GM21367 (cell line): ENCODE data around the gene PNPT1.
"Not testable (repeated sequence)": the region's sequence is repeated elsewhere in the genome, so short reads cannot be mapped to it uniquely, and the experiment has no call there.

ENCODE experiments used
- ATAC-seq: cut with Tn5 transposase; IDR thresholded peaks from one replicate; pipeline ENCODE4 v1.9.1; 2021; ENCODE audit not compliant: unreplicated experiment

The PNPT1 gene

GRCh38 chr2:55693181-55694125 is at the start of gene PNPT1:
PNPT1 (minus strand) TSS chr2:55693844; CDS start chr2:55693823, 21 bp downstream.
- ATAC-seq: peak; percentile 100

GRCh38 chr2:55742996-55743395 is 49.4 kb upstream of the PNPT1 start:
- no peak for ATAC-seq

DNA sequence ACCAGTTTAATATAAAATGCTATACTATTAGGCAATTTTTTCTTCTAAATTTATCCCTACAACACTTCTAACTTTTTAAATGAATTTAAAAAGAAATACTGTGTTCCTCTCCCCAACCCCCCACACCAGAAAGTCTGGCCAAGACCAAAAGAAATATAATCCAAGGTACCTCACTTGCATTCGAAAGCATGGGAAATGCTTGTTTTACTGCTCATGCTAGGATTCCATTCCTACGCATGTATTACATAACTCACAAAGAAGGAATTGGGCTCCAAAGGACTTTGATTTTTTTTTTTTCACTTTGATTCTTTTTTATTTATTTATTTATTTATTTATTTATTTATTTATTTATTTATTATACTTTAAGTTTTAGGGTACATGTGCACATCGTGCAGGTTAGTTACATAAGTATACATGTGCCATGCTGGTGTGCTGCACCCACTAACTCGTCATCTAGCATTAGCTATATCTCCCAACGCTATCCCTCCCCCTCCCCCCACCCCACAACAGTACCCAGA is 42.4 kb upstream of the PNPT1 start:
- ATAC-seq: not testable (repeated sequence)

GRCh38 chr2:55734726-55735125 is 41.1 kb upstream of the PNPT1 start:
- no peak for ATAC-seq

DNA sequence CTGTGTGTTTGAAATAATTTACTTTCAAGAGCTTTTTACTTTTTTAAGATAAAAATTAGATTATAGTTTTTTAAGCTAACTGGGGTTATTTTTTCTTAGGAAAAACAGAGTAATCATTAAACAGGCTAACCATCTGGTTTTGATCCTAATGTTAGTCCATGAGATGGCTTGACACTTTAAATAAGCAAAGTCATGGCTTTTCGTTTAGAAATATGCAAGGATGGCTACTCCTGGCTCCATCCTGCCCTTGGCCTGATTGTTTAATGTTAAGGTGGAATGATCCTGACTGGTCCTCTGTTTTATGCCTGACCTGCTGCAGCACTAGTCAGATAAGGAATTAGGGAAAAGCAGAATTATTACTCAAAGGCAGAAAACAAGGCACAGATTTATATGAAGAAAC is 39.7 kb upstream of the PNPT1 start:
- no peak for ATAC-seq

DNA sequence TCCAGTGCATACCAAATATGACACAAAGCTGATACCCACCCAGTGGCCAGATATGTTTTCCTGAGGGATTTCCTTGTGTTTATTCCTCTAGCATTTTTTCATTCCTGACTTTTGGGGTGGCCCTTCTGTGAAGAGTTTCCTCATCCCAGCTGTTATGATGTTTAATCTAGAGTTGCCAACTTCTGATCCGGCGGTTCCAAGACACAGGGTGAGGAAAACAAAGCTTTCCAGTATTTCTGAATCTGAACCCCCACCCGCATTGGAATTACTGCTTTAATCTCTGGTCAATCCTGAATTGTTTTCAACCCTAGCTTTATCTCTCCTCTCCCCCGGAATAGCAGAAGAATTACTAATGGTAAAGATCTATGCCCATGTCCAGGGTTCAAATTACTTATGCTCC is 39.2 kb upstream of the PNPT1 start:
- no peak for ATAC-seq

GRCh38 chr2:55729136-55729685 is 35.6 kb upstream of the PNPT1 start:
- no peak for ATAC-seq

DNA sequence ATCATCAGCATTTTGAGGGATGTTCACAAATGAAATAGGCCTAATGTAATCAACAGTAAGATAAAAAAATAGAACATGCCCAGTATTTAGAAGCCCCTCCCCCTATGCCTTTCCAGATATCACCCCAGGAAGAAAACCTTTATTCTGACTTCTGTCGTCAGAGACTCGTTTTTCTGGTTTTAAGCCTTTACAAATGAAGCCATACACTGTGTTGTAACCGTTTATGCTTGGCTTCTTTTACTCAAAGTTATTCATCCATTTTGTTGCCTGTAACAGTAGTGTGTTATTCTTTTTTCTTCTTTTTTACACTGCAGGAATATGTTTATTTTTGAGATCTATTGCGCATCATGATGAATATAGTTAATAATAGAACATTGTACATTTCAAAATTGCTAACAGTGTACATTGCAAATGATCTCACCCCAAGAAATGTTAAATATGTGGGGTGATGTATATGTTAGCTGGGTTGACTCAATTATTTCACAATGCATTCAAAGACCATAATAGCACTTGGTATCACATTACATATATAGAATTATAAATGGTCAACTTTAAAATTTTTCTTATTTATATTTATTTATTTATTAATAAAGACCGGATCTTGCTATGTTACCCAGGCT is 28.1 kb upstream of the PNPT1 start:
- ATAC-seq: no peak

DNA sequence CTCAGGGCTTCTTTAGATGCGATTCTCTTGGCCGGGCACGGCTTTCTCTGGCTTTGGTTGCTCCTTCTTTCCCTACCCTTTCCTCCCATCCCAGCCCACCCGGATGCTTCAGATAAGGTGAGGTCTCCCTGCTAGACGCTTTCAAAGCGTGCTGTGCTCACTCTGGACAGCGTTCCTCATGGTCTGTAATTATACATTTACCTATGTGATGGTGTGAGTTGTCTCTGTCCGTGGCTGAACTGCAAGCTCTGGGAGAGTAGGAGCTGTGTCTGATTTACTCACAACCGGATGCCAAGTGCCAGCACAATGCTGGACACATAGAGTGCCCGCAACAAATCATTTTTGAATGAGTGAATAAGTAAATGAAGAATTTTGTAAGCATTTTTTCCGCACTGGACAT is 26.8 kb upstream of the PNPT1 start:
- no peak for ATAC-seq

- no peak for ATAC-seq
Measured at GRCh38 chr2:55719852-55720251, 26.2 kb upstream of the PNPT1 start.

- no peak for ATAC-seq
Measured at GRCh38 chr2:55718165-55719008, 24.7 kb upstream of the PNPT1 start.

DNA sequence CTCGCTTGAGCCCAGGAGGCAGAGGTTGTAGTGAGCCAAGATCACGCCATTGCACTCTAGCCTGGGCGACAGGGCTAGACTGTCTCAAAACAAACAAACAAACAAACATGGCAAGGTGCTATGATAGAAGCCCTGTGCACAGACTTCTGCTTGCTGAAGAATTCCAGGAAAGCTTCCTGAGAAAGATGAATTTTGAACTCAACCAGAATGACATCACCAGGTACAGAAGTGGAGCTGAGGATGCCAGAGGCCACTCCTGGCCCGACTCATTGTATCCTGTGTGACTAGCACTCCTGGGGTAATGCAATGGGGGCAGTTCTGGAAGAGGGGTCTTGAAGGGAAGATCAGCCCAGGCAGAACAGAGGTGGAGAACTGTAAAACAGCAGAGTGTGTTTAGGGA is 22.0 kb upstream of the PNPT1 start:
- no peak for ATAC-seq

DNA sequence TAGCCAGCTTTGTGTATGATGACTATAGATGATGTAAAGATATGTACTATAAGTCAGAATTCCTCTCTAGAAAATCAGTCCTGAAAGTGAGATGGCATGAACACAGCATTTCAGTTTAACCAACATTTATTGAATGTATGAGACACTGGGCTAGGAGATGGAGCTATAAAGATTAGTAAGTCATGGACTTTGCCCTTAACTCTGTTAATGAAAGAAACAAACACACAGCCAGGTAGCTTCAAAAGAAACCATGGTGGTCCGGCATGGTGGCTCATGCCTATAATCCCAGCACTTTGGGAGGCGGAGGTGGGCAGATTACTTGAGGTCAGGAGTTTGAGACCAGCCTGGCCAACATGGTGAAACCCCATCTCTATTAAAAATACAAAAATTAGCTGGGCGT is 21.5 kb upstream of the PNPT1 start:
- ATAC-seq: not testable (repeated sequence)

GRCh38 chr2:55712477-55713060 is 18.9 kb upstream of the PNPT1 start:
- ATAC-seq: no peak

DNA sequence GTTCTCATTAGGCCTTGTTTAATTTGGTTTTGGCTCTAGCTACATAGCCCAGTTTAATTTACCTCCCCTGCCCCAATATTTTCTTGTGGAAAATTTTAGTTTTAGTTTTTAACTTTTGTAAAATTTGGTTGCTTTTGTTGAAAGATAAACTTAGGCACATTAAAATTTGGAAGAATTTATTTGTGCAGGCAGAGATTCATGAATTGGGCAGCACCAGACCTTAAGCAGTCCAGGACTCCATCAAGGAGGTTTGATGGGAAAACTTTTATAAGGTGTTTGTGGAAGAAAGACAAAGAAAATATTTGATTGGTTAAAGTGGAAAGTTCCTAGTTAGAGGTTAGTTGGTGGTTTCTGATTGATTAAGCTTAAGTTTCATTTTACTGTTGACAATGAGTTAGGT is 16.4 kb upstream of the PNPT1 start:
- ATAC-seq: no peak

GRCh38 chr2:55707751-55708150 is 14.1 kb upstream of the PNPT1 start:
- ATAC-seq: no peak

- not testable (repeated sequence) for ATAC-seq
Measured at GRCh38 chr2:55706258-55706657, 12.6 kb upstream of the PNPT1 start.

DNA sequence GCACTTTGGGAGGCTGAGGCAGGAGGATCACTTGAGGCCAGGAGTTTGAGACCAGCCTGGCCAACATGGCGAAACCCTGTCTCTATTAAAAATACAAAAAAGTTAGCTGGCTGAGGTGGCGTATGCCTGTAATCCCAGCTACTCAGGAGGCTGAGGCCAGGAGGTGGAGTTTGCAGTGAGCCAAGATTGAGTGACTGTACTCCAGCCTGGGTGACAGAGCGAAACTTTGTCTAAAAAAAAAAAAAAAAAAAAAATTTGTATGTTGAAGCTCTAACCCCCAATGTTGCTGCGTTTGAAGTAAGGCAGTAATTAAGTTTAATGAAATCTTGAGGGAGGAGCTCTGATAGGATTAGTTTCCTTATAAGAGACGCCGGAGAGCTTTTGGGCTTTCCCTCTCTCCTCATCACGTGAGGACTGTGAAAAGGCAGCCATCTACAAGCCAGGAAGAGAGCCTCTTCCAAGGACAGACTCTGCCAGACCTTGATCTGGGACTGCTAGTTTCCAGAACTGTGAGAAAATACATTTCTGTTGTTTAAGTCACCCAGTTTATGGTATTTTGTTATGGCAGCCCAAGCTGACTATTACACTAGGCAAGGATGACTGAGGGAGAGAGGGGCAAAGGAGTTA is 11.5 kb upstream of the PNPT1 start:
- no peak for ATAC-seq

GRCh38 chr2:55703350-55703749 is 9.7 kb upstream of the PNPT1 start:
- ATAC-seq: no peak

DNA sequence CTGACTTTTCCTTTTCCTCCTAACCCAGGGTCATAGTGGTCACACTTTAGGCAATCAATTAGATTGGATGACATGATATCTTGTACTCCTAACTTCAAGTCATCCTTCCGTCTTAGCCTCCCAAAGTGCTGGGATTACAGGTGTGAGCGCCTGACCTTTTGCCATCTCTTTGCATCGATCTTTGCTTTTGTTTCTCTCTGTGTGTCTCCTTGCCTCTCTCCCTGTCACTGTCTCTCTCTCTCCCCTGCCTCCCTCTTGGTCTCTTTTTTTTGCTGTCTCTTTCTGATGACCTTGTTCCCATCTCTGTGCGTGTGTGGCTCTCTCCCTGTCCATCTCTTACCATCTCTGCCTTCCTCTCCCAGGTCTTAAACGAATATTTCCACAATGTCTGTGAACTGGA is 904 bp downstream of the PNPT1 start:
- not testable (repeated sequence) for ATAC-seq
